Rectal smooth muscle tissue (tissue), 1 donor: ENCODE results near the gene ANKRD39.

Experiments
- H3K27ac ChIP-seq: one replicate; pipeline ENCODE4 v1.7.0; 2013; ENCODE audit warnings: low read depth, low read length, inconsistent platforms
- H3K27me3 ChIP-seq: one replicate; pipeline ENCODE4 v1.7.0; 2013; ENCODE audit warnings: low read length; ENCODE audit not compliant: control insufficient read depth, insufficient read depth
- H3K36me3 ChIP-seq: one replicate; pipeline ENCODE4 v1.7.0; 2013; ENCODE audit warnings: low read length; ENCODE audit not compliant: control insufficient read depth, insufficient read depth
- H3K4me1 ChIP-seq: one replicate; pipeline ENCODE4 v1.7.0; 2013; ENCODE audit warnings: low read length; ENCODE audit not compliant: control insufficient read depth, insufficient read depth
- H3K4me3 ChIP-seq: one replicate; pipeline ENCODE4 v1.7.0; 2013; ENCODE audit warnings: low read length
- H3K9ac ChIP-seq: one replicate; pipeline ENCODE4 v1.7.0; 2013; ENCODE audit warnings: low read length

The ANKRD39 gene

DNA sequence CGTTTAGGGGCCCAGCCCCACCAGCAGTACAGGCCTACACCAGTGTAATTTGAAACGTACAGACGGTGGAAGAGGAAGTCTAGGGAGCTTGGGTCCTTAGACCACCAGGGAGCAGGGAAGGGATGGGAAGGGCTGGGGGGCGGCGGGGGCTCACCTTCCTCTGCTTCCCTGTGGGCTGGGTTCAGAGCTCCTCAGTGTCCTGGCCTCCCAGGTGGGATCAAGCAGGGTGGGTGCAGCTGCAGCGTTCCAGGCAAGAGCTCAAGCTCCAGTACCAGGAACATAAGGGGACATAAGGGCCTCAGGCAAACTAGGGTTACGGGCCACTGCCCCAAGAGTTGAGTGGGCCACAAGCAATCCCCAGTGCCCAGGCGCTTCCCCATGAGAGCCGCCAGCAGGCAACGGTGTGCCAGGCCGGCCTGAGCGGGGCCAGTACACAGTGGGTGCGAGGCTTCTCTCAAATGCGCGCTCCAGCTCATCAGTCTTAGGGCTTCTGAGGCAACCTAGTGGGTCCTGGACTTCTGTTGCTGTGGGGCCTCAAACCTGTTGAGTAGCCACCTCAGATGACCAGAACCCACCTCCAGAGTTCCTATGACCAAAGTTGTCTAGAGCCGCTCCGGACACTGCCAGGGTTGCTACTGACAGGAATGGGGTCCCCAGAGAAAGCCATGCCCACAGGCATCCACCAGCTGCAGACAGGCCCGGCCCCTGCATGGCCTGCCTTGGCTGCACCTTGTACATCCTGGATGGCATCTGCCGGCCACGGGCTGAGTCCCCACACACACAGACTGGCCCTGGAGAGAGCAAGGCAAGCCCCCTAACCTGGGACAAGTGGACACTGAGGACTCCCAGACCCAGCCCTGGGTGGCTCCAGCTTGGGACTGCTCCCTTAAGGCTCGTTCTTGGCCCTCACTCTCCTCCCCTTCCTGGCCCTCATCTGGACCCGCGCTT, 19.2 kb downstream of the ANKRD39 start:
- no peak overlapping the region for H3K27ac ChIP-seq
- H3K27me3 ChIP-seq = no peaks in the 10 kb centered on the region
- no peak overlapping the region for H3K9ac ChIP-seq
- H3K36me3 ChIP-seq = no peaks in the 10 kb centered on the region
- H3K4me1 ChIP-seq = peaks cover 6% of the 10 kb centered on the region
- H3K4me3 ChIP-seq = no peak overlapping the region

DNA sequence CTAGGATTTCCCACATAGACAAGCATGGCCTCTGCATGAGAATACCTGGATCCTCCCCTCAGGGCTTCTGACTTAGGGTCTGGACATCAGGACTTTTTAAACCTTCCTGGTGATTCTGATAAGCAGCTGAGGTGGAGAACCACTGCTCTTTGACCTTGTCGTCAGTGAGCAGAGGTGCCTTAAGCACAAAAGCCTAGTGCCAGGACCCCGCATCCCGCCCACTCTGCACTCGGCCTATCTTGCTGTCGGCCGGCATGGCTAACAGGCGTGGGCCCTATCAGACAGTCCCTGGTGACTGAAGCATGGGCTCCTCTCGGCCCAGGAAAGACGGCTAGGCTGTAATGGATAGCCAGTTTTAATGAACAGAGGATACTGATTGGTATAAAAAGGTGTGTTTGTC, 20.2 kb downstream of the ANKRD39 start:
- H3K27ac ChIP-seq = no peak overlapping the region
- no peak overlapping the region for H3K9ac ChIP-seq
- no peaks in the 10 kb centered on the region for H3K36me3 ChIP-seq
- peaks cover 6% of the 10 kb centered on the region for H3K4me1 ChIP-seq
- H3K27me3 ChIP-seq = no peaks in the 10 kb centered on the region
- no peak overlapping the region for H3K4me3 ChIP-seq

DNA sequence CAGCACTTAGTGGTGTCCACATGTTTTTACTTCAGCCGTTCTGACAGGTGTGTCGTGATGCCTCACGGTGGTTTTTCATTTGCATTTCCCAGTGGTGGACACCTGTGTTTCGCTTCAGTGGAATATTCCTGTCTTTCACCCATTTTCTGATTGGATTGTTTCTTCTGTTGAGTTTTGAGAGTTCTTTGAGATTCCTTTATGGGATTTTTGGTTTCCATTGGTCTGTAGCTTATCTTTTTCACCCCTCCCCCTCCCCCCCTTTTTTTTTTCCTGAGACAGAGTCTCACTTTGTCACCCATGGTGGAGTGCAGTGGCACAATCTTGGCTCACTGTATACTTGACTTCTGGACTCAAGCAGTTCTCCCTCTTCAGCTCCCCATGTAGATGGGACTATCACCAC, 22.0 kb downstream of the ANKRD39 start:
- Histone ChIP-seq H3K27ac (no peak overlapping the region), H3K4me1 (peaks cover 6% of the 10 kb centered on the region), H3K9ac (no peak overlapping the region), H3K4me3 (no peak overlapping the region), H3K36me3 (peaks cover 8% of the 10 kb centered on the region), H3K27me3 (no peaks in the 10 kb centered on the region)

DNA sequence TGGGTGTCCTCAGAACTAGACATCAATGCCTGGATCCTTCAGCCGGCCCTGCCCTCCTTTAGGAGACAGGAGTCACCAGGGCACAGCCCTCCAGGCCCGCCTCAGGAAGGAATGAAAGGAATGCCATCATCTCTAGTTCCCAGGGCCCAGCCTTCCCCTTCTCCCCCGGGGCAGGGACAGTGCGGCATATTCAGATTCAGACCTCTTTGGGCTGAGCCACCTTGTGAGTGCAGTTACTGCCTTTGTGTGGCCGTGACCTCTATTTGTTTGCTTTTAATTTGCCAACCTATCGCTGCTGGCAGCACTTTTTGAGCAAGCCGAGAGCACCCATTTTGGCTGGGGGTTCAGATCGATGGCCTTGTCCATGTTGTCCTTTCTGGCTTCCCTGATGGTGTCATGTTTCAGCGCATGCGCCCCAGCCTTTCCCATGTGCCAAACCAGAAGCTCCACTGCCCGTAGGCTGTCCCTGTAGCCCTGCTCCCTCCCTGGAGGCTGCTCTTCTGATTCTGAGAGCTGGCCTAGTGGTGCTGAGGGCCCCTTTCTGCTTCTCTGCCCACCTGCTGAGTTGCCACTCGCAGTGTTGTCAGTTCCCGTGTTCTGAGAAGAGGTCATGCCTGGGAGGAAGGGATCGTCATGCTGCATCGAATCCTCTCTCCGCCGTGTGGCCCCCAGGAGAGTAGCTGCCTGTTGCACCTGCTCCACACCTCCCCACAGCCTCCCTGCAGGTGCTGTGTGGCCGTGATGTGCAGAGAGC, 24.9 kb downstream of the ANKRD39 start:
- no peak overlapping the region for H3K4me3 ChIP-seq
- H3K4me1 ChIP-seq = no peaks in the 10 kb centered on the region
- peaks cover 30% of the 10 kb centered on the region for H3K36me3 ChIP-seq
- no peaks in the 10 kb centered on the region for H3K27me3 ChIP-seq
- H3K9ac ChIP-seq = no peak overlapping the region
- peak overlapping the region; percentile 30 for H3K27ac ChIP-seq

DNA sequence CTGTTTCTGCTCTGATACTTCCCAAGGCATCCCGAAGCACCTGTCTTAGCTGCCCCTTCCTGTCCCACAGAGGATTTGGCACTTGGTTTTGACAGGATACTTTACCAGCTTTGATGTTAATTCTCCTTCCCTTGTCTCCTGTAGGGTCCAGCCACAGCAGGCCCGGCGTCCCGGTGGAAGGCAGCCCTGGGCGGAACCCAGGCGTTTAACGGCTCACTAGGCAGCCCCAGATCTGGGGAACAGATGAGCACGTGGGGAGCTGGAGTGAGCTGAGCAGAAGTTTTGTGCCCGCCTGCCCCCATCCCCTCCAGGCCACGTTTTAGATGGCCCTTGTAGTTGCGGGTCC, 25.4 kb downstream of the ANKRD39 start:
- Histone ChIP-seq H3K9ac (no peak overlapping the region), H3K36me3 (peaks cover 36% of the 10 kb centered on the region), H3K4me3 (no peak overlapping the region), H3K27me3 (no peaks in the 10 kb centered on the region), H3K4me1 (no peaks in the 10 kb centered on the region), H3K27ac (peak overlapping the region; percentile 30)

DNA sequence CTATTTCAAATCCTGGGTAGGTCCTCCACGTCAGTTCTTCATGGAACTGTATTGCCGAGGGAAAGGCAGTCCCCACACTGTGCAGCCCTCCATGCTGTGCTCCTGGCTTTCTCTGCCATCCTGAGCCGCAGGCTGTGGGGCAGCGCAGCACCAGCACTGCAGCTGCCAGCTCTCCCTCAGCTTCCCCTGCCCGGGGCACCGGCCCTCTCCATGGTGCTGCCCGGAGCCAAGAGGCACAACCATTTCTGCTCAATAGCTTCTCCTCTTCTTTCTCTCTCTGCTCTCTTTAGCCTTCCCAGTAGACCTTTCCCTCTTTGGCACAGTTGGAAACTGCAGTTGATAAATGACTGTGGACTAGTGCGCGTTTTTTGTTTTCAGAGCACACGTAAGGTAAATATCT, 26.1 kb downstream of the ANKRD39 start:
- no peak overlapping the region for H3K27ac ChIP-seq
- H3K9ac ChIP-seq = no peak overlapping the region
- peaks cover 37% of the 10 kb centered on the region for H3K36me3 ChIP-seq

DNA sequence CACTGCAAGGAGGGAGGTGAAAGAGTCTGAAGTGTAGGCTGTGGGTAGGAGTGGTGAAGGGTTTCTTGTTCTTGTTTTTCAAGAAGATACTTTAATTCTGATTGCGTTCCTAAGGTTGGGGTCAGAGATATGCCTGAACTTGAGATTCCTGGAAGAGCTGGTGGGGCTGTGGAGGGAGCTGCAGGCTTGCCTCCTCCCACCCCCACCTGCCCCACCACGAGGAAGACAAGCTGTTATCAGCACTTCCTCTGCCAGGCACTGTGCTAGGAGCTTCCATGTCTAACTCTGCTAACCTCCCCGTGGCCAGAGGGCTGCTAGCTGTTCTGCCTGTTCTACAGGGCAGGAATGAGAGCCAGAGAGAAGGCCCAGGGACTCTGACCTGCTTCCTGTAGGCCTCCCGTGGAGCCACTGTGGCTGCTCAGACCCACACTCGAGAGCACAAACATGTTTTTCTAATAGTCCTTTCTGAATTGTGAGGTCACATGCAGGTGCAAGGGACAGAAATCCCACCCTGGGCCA, 27.7 kb downstream of the ANKRD39 start:
- Histone ChIP-seq H3K4me1 (no peaks in the 10 kb centered on the region), H3K9ac (no peak overlapping the region), H3K36me3 (peaks cover 37% of the 10 kb centered on the region), H3K27ac (no peak overlapping the region), H3K27me3 (no peaks in the 10 kb centered on the region), H3K4me3 (no peak overlapping the region)

More for the DNA sequence above, 26.1 kb downstream of the ANKRD39 start:
- H3K27me3 ChIP-seq = no peaks in the 10 kb centered on the region
- H3K4me1 ChIP-seq = no peaks in the 10 kb centered on the region
- no peak overlapping the region for H3K4me3 ChIP-seq

DNA sequence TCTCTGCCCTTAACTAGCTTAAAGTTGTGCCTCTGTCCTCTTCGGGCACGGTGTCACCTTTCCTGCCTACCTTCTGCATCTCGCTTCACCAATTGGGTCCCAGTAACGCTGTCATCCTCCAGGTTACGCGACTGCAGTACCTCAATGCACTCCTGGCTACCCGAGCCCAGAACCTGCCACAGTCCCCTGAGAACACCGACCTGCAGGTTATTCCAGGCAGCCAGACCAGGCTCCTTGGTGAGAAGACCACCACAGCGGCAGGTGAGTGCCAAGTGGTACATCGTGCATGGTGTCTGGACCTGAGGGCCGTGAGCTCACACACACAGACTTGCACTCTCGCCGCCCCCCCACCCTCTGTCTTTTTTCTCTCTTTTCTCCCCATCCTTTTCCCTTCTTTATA, 28.9 kb downstream of the ANKRD39 start:
- no peak overlapping the region for H3K9ac ChIP-seq
- peaks cover 37% of the 10 kb centered on the region for H3K36me3 ChIP-seq
- H3K27ac ChIP-seq = no peak overlapping the region
- no peaks in the 10 kb centered on the region for H3K4me1 ChIP-seq
- H3K4me3 ChIP-seq = no peak overlapping the region
- H3K27me3 ChIP-seq = no peaks in the 10 kb centered on the region

DNA sequence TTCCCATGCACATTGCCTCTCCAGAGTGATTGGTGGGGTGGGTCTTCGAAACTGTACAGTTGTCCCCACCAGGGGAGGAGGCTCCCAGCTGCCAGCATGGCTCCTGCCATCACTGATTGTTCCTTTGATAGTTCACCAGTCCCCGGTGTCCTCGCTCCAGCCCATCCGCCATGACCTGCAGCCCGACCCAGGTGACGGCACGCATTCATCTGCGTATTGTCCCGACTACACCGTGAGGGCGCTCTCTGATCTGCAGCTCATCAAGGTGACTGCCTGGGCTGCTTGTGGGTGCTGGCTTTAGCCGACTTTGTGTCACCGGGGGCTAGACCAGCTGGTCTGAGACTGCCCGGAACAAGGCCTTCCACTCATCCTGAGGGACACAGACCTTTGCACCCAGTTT, 29.4 kb downstream of the ANKRD39 start:
- Histone ChIP-seq H3K4me3 (no peak overlapping the region), H3K27ac (no peak overlapping the region), H3K27me3 (no peaks in the 10 kb centered on the region), H3K9ac (no peak overlapping the region), H3K4me1 (no peaks in the 10 kb centered on the region), H3K36me3 (peaks cover 37% of the 10 kb centered on the region)

DNA sequence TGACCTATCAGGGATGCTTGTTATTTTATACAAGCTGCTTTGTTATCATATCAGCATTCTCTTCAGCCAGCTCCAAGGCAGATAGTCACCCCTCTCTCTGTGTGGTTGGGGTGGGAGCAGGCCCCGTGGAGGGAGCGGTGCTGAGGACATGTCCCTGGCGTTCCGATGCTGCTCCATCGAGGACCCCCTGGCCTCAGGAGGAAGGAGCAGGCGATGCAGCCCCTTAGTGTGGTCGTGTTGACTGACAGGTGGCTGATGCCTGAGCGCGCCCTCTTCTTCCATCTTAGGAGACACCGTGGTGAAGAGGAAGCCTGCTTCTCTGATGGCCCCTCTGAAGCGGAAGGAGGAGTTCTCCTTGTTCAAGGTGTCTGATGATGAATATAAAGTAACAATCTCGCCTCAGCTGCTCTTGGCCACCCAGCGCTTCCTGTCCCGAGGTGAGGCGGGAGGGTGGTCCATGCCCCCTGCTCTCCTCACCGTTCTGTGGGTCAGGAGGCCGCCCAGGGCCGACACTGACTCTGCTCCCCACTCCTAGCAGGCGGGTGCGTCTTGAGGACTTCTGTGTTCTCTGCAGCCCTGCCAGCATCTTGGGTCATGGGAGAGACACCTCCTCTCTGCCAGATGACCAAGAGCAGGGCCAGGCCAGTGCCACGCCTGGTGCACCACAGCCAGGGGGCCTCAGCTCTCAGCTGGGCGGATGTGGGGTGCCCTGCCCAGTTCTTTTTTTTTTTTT, 31.1 kb downstream of the ANKRD39 start:
- H3K27ac ChIP-seq = no peak overlapping the region
- peaks cover 36% of the 10 kb centered on the region for H3K36me3 ChIP-seq
- no peaks in the 10 kb centered on the region for H3K27me3 ChIP-seq
- H3K4me1 ChIP-seq = no peaks in the 10 kb centered on the region
- no peak overlapping the region for H3K4me3 ChIP-seq
- H3K9ac ChIP-seq = no peak overlapping the region

DNA sequence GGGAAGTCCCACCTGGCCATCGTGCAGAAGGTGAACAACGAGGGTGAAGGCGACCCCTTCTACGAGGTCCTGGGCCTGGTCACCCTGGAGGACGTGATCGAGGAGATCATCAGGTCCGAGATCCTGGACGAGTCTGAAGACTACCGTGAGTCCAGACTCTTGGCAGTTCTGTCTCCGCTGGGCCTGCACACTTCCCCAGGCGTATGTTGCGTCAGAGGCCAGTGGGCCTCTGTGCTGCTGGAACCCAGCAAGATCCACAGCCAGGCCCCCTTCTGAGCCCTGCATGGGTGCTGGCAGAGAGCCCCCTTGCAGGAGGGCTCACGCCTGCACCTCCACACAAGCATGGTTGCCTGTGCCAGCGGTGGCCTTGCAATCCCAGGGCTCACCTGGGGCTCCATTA, 32.8 kb downstream of the ANKRD39 start:
- no peaks in the 10 kb centered on the region for H3K27me3 ChIP-seq
- no peak overlapping the region for H3K27ac ChIP-seq
- H3K9ac ChIP-seq = no peak overlapping the region
- H3K4me3 ChIP-seq = no peak overlapping the region
- no peaks in the 10 kb centered on the region for H3K4me1 ChIP-seq
- H3K36me3 ChIP-seq = peaks cover 29% of the 10 kb centered on the region
